HCT116 (cell line): Measurements from ENCODE around the gene NRTN. TPM values are rescaled to one million over a fixed set of nuclear protein-coding genes. Genes with fewer than 3 reads are reported as not detected.

Experiments used
- ATAC-seq: fragments of 200-7000 bp; cut with Tn5 transposase; 2 replicates; pipeline ENCODE4 v1.9.1; 2020; ENCODE audit warnings: mild to moderate bottlenecking, moderate library complexity
- BruUV-seq: library from RNA; stranded (reverse); fragments of 400-500 nt; replicated peaks from 2 replicates; lab custom pipeline; 2021; lab: Mats Ljungman, UMichigan
- CTCF ChIA-PET: fragments of 300-600 bp; sonication (Branson Sonifier 250); formaldehyde crosslinking; loops from one replicate; lab custom pipeline; 2021; ENCODE audit warnings: antibody characterized with exemption; lab: Charles Lee
- POLR2A ChIA-PET: fragments of 300-600, 350-600 bp; sonication (Branson Sonifier 250); formaldehyde crosslinking; loops from one replicate; lab custom pipeline; 2021; ENCODE audit warnings: antibody characterized with exemption; lab: Charles Lee
- RAD21 ChIA-PET, 2 experiments: fragments of 300-600 bp; sonication (Branson Sonifier 250); formaldehyde crosslinking; loops; one replicate each; lab custom pipeline; 2023; ENCODE audit warnings: low total read pairs in 2 of 2; ENCODE audit not compliant: uncharacterized antibody in 2 of 2, unreplicated experiment in 2 of 2, low non-redundant PET in 1 of 2; lab: Charles Lee
- DNase-seq: peaks from one replicate; pipeline ENCODE4 v3.0.0-alpha.2; 2010; ENCODE audit warnings: low read depth, low spot score
- H2AFZ ChIP-seq: fragments of 200-600 bp; shearing (Covaris generic), sonication (generic); 2 replicates; pipeline ENCODE4 v1.6.1; 2017; ENCODE audit warnings: low read depth, mixed run types, mixed read lengths, antibody characterized with exemption, low read length; ENCODE audit not compliant: poor library complexity, severe bottlenecking
- H3K27ac ChIP-seq: 2 replicates; pipeline ENCODE4 v1.5.1; 2012; ENCODE audit warnings: low read depth, low read length
- H3K27me3 ChIP-seq: fragments of 200-600 bp; sonication (generic); 2 replicates; pipeline ENCODE4 v1.6.1; 2016; ENCODE audit warnings: mixed run types, low read length, mixed read lengths; ENCODE audit not compliant: insufficient read depth
- H3K36me3 ChIP-seq, 2 experiments: fragments of 200-500 bp in 1 of 2; fragments of 200-600 bp in 1 of 2; sonication (Bioruptor generic) in 1 of 2; sonication (generic) in 1 of 2; 2 replicates each; pipeline versions ENCODE4 v1.5.1 to v1.6.1; 2014 to 2016; ENCODE audit warnings: low read length in 2 of 2, inconsistent platforms in 1 of 2, mixed read lengths in 1 of 2, mixed run types in 1 of 2; ENCODE audit not compliant: insufficient read depth in 2 of 2, control insufficient read depth in 1 of 2
- H3K4me1 ChIP-seq, 2 experiments: fragments of 200-600 bp in 1 of 2; sonication (generic) in 1 of 2; 2 replicates each; pipeline versions ENCODE4 v1.5.1 to v1.6.1; 2012 to 2017; ENCODE audit warnings: low read length in 2 of 2, inconsistent platforms in 1 of 2, mild to moderate bottlenecking in 1 of 2, mixed read lengths in 1 of 2, mixed run types in 1 of 2, moderate library complexity in 1 of 2; ENCODE audit not compliant: insufficient read depth in 2 of 2, control insufficient read depth in 1 of 2
- H3K4me2 ChIP-seq: fragments of 200-600 bp; sonication (generic); 2 replicates; pipeline ENCODE4 v1.6.1; 2017; ENCODE audit warnings: mixed run types, low read length, mixed read lengths
- H3K4me3 ChIP-seq, 2 experiments: fragments of 200-600 bp in 1 of 2; sonication (generic) in 1 of 2; replicated peaks in 1 of 2; 2 replicates each; pipeline ENCODE4 v1.5.1; 2011 to 2016; ENCODE audit warnings: low read length in 2 of 2, control low read depth in 1 of 2, low read depth in 1 of 2, mild to moderate bottlenecking in 1 of 2, mixed read lengths in 1 of 2, mixed run types in 1 of 2
- H3K79me2 ChIP-seq: fragments of 200-600 bp; sonication (generic); 2 replicates; pipeline ENCODE4 v1.6.1; 2017; ENCODE audit warnings: mild to moderate bottlenecking, mixed run types, low read length, moderate library complexity, mixed read lengths; ENCODE audit not compliant: insufficient read depth
- H3K9ac ChIP-seq: fragments of 200-600 bp; sonication (generic); 2 replicates; pipeline ENCODE4 v1.6.1; 2016; ENCODE audit warnings: low read length, mixed read lengths
- H3K9me2 ChIP-seq: fragments of 200-600 bp; sonication (generic), shearing (Covaris generic); 2 replicates; pipeline ENCODE4 v1.6.1; 2017; ENCODE audit warnings: mixed run types, mild to moderate bottlenecking, moderate library complexity; ENCODE audit not compliant: insufficient read depth
- H3K9me3 ChIP-seq, 2 experiments: fragments of 200-500 bp in 1 of 2; fragments of 200-600 bp in 1 of 2; sonication (Bioruptor generic) in 1 of 2; sonication (generic) in 1 of 2; 2 replicates each; pipeline ENCODE4 v1.6.1; 2014 to 2017; ENCODE audit warnings: low read length in 2 of 2, mixed read lengths in 2 of 2, inconsistent platforms in 1 of 2, low read depth in 1 of 2, mild to moderate bottlenecking in 1 of 2, mixed run types in 1 of 2, moderate library complexity in 1 of 2; ENCODE audit not compliant: control insufficient read depth in 1 of 2, insufficient read depth in 1 of 2
- H4K20me1 ChIP-seq: fragments of 200-600 bp; sonication (generic), shearing (Covaris generic); 2 replicates; pipeline ENCODE4 v1.6.1; 2017; ENCODE audit warnings: mixed run types, mild to moderate bottlenecking, moderate library complexity; ENCODE audit not compliant: insufficient read depth
- CEBPB ChIP-seq: IDR thresholded peaks from 2 replicates; pipeline ENCODE4 v1.6.1; 2012; ENCODE audit warnings: low read depth
- FOSL1 ChIP-seq: IDR thresholded peaks from 2 replicates; pipeline ENCODE4 v1.6.1; 2012; ENCODE audit warnings: low read depth
- JUND ChIP-seq: IDR thresholded peaks from 2 replicates; pipeline ENCODE4 v1.6.1; 2012
- POLR2A ChIP-seq: IDR thresholded peaks from 2 replicates; pipeline ENCODE4 v1.7.0; 2011; ENCODE audit warnings: borderline replicate concordance; ENCODE audit not compliant: insufficient read depth, insufficient read length; ENCODE audit errors: extremely low read depth
- POLR2AphosphoS5 ChIP-seq: IDR thresholded peaks from 2 replicates; pipeline ENCODE4 v1.6.1; 2011; ENCODE audit warnings: mild to moderate bottlenecking, low read depth, low read length, moderate library complexity
- RAD21 ChIP-seq: IDR thresholded peaks from 2 replicates; pipeline ENCODE4 v1.6.1; 2012; ENCODE audit warnings: low read depth, mild to moderate bottlenecking
- SP1 ChIP-seq: IDR thresholded peaks from 2 replicates; pipeline ENCODE4 v1.6.1; 2012; ENCODE audit warnings: low read depth
- SRF ChIP-seq: IDR thresholded peaks from 2 replicates; pipeline ENCODE4 v1.6.1; 2012; ENCODE audit warnings: low read depth
- YY1 ChIP-seq: IDR thresholded peaks from 2 replicates; pipeline ENCODE4 v1.6.1; 2011; ENCODE audit warnings: low read length, low read depth, moderate library complexity, mild to moderate bottlenecking; ENCODE audit not compliant: insufficient replicate concordance; ENCODE audit errors: extremely low read depth
- ZNF274 ChIP-seq: fragments of 200-500 bp; sonication (Bioruptor generic); IDR thresholded peaks from 2 replicates; pipeline ENCODE4 v1.6.1; 2014; ENCODE audit warnings: mild to moderate bottlenecking, low read depth, low read length, inconsistent platforms
- intact Hi-C: fragments of 100-400 bp; cut with micrococcal nuclease; formaldehyde crosslinking; loops from 2 replicates; pipeline ENCODE4 v1.10.0; 2022
- total RNA-seq: library from RNA; stranded (reverse); gene quantifications from one replicate; pipeline ENCODE4 v1.2.1, GENCODE V29; 2021; ENCODE audit not compliant: unreplicated experiment
- TF ChIP-seq, protein P1 (sequence below): IDR thresholded peaks from 2 replicates; pipeline ENCODE4 v1.6.1; 2011; ENCODE audit warnings: mild to moderate bottlenecking, low read length, moderate library complexity; ENCODE audit not compliant: insufficient replicate concordance; ENCODE audit errors: extremely low read depth
- TF ChIP-seq, protein P2 (sequence below), 3 experiments: fragments of 200-600 bp in 1 of 3; sonication (generic) in 1 of 3; IDR thresholded peaks in 2 of 3; conservative IDR thresholded peaks in 1 of 3; 2 replicates each; pipeline ENCODE4 v1.5.1; 2012 to 2017; ENCODE audit warnings: low read depth in 2 of 3, low read length in 2 of 3, antibody characterized with exemption in 1 of 3, borderline replicate concordance in 1 of 3, control low read depth in 1 of 3, mild to moderate bottlenecking in 1 of 3, mixed read lengths in 1 of 3, mixed run types in 1 of 3, moderate library complexity in 1 of 3; ENCODE audit not compliant: insufficient read depth in 1 of 3
- TF ChIP-seq, protein P3 (sequence below): IDR thresholded peaks from 2 replicates; pipeline ENCODE4 v1.6.1; 2012

The NRTN gene
- total RNA-seq, 1 experiment from 2014 or later: 11.5 TPM

DNA sequence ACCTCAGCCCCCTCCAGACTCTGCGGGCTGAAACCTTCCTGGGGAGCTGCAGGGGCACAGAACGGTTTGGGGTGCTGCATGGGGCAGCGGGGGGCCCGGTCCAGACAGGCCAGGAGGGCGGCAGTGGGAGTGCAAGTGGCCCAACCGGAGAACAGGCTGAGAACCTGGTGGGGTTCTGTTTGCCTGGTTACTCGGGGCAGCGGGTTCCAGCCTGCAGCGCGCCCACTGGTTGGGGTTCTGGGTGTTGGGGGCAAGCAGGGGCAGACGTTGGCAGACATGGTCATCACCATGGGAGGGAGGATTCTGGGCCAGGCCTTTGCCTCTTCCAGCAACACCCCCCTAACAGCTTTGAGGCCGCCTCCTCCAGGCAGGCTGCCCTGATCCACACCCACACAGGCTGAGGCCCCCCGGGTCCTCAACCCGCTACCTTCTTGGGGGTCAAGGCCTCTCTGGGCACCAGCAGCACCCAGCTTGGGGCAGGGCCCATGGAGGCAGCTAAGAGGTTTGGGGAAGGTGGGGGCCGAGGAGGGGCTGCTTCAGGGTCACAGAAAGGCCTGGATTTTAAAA is 20.2 kb upstream of the NRTN start, which contains the start of gene PRR22:
TSS of gene PRR22 (minus strand) at position 166 of the 567 bp plus-strand sequence. CDS start at position 80, 86 bp downstream.
- no peak within 1 kb of the TSS for H3K4me3 ChIP-seq
- H3K36me3 ChIP-seq: peaks cover 37 to 51% of the 10 kb centered on the region in 2 experiments; a peak in 3 of 4 replicates
- intact Hi-C loops: no loop called here
- no TSS peak for BruUV-seq
- no peaks in the 10 kb centered on the region for H4K20me1 ChIP-seq
- peaks cover 0 to 1% of the 10 kb centered on the region in 2 experiments; a peak in 2 of 4 replicates for H3K4me1 ChIP-seq
- ATAC-seq: no peak
- H3K79me2 ChIP-seq: peaks cover 19% of the 10 kb centered on the region
- no peaks in the 10 kb centered on the region for H3K9me2 ChIP-seq
- TF ChIP-seq POLR2A: no peak
- TF ChIP-seq SRF: no peak
- TF ChIP-seq FOSL1: no peak
- TF ChIP-seq, protein P1, sequence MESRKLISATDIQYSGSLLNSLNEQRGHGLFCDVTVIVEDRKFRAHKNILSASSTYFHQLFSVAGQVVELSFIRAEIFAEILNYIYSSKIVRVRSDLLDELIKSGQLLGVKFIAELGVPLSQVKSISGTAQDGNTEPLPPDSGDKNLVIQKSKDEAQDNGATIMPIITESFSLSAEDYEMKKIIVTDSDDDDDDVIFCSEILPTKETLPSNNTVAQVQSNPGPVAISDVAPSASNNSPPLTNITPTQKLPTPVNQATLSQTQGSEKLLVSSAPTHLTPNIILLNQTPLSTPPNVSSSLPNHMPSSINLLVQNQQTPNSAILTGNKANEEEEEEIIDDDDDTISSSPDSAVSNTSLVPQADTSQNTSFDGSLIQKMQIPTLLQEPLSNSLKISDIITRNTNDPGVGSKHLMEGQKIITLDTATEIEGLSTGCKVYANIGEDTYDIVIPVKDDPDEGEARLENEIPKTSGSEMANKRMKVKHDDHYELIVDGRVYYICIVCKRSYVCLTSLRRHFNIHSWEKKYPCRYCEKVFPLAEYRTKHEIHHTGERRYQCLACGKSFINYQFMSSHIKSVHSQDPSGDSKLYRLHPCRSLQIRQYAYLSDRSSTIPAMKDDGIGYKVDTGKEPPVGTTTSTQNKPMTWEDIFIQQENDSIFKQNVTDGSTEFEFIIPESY: no peak
- no peak for TF ChIP-seq JUND
- TF ChIP-seq CEBPB: no peak
- TF ChIP-seq RAD21: no peak
- no peak for TF ChIP-seq POLR2AphosphoS5
- no peak for TF ChIP-seq YY1
- no peak for TF ChIP-seq SP1
- no peak for TF ChIP-seq ZNF274
- TF ChIP-seq, protein P2, sequence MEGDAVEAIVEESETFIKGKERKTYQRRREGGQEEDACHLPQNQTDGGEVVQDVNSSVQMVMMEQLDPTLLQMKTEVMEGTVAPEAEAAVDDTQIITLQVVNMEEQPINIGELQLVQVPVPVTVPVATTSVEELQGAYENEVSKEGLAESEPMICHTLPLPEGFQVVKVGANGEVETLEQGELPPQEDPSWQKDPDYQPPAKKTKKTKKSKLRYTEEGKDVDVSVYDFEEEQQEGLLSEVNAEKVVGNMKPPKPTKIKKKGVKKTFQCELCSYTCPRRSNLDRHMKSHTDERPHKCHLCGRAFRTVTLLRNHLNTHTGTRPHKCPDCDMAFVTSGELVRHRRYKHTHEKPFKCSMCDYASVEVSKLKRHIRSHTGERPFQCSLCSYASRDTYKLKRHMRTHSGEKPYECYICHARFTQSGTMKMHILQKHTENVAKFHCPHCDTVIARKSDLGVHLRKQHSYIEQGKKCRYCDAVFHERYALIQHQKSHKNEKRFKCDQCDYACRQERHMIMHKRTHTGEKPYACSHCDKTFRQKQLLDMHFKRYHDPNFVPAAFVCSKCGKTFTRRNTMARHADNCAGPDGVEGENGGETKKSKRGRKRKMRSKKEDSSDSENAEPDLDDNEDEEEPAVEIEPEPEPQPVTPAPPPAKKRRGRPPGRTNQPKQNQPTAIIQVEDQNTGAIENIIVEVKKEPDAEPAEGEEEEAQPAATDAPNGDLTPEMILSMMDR (IDR thresholded peaks at IDR 0.05 in 2 of 3, conservative IDR thresholded peaks at IDR 0.05 in 1 of 3; ENCODE audit: borderline replicate concordance in 1 of 3, insufficient read depth in 1 of 3, low read depth in 2 of 3, low read length in 2 of 3): no peak
- TF ChIP-seq, protein P3, sequence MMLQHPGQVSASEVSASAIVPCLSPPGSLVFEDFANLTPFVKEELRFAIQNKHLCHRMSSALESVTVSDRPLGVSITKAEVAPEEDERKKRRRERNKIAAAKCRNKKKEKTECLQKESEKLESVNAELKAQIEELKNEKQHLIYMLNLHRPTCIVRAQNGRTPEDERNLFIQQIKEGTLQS: no peak
- no peak within 1 kb of the TSS for H3K9ac ChIP-seq
- CTCF ChIA-PET: no interaction called here
- RAD21 ChIA-PET: no interaction called here
- DNase-seq: no peak
- H3K27ac ChIP-seq: no peak within 1 kb of the TSS
- POLR2A ChIA-PET: no interaction called here
- no peak within 1 kb of the TSS for H3K4me2 ChIP-seq
- no peak within 1 kb of the TSS for H2AFZ ChIP-seq
- no peaks in the 10 kb centered on the region for H3K9me3 ChIP-seq
- H3K27me3 ChIP-seq: no peaks in the 10 kb centered on the region
